ENCODE measurements around the gene VBP1.
"Not testable (repeated sequence)": the region's sequence is repeated elsewhere in the genome, so short reads cannot be mapped to it uniquely, and the experiment has no call there.

VBP1 gene

GRCh38 chrX:155216179-155216939 is at the start of gene VBP1:
VBP1 (plus strand) TSS chrX:155216460; CDS start chrX:155216483, 23 bp downstream.
- peak; percentile 65 for DNase-seq

GRCh38 chrX:155169881-155170280 is 46.4 kb upstream of the VBP1 start:
- no peak for DNase-seq

GRCh38 chrX:155179346-155179997 is 36.8 kb upstream of the VBP1 start:
- DNase-seq: no peak

- DNase-seq: no peak
Observed at GRCh38 chrX:155188786-155189185, 27.5 kb upstream of the VBP1 start.

- DNase-seq: no peak
Observed at GRCh38 chrX:155211208-155211607, 5.1 kb upstream of the VBP1 start.

GRCh38 chrX:155213731-155214130 is 2.5 kb upstream of the VBP1 start:
- no peak for DNase-seq

- DNase-seq: no peak
Observed at GRCh38 chrX:155215443-155216178, 649 bp upstream of the VBP1 start.

GRCh38 chrX:155216940-155217440 is 730 bp downstream of the VBP1 start:
- DNase-seq: no peak

- no peak for DNase-seq
Observed at GRCh38 chrX:155218777-155219176, 2.5 kb downstream of the VBP1 start.

- DNase-seq: no peak
Observed at GRCh38 chrX:155221351-155221750, 5.1 kb downstream of the VBP1 start.

GRCh38 chrX:155223746-155224145 is 7.5 kb downstream of the VBP1 start:
- not testable (repeated sequence) for DNase-seq

GRCh38 chrX:155225774-155226173 is 9.5 kb downstream of the VBP1 start:
- DNase-seq: no peak

GRCh38 chrX:155231163-155231562 is 14.9 kb downstream of the VBP1 start:
- DNase-seq: no peak

- DNase-seq: no peak
Observed at GRCh38 chrX:155235891-155236290, 19.6 kb downstream of the VBP1 start.

- no peak for DNase-seq
Observed at GRCh38 chrX:155237719-155238118, 21.5 kb downstream of the VBP1 start.

GRCh38 chrX:155242300-155242699 is 26.0 kb downstream of the VBP1 start:
- no peak for DNase-seq

GRCh38 chrX:155246748-155247147 is 30.5 kb downstream of the VBP1 start:
- DNase-seq: no peak

GRCh38 chrX:155247497-155247896 is 31.2 kb downstream of the VBP1 start:
- DNase-seq: no peak

GRCh38 chrX:155251391-155251790 is 35.1 kb downstream of the VBP1 start:
- DNase-seq: no peak

GRCh38 chrX:155259752-155260151 is 43.5 kb downstream of the VBP1 start:
- no peak for DNase-seq

GRCh38 chrX:155262970-155263754 is 46.9 kb downstream of the VBP1 start:
- DNase-seq: no peak

GRCh38 chrX:155263854-155264628 is 47.8 kb downstream of the VBP1 start, which contains the start of gene RAB39B:
RAB39B (minus strand) TSS chrX:155264491; CDS start chrX:155264288, 203 bp downstream.
- peak; percentile 4 for DNase-seq
